GM19025 (cell line): ENCODE measurements around the gene HOXC6.

Experiments
- ATAC-seq: cut with Tn5 transposase; IDR thresholded peaks from one replicate; pipeline ENCODE4 v1.9.1; 2021; ENCODE audit warnings: mild to moderate bottlenecking, low read depth, moderate library complexity; ENCODE audit not compliant: unreplicated experiment

The HOXC6 gene

DNA sequence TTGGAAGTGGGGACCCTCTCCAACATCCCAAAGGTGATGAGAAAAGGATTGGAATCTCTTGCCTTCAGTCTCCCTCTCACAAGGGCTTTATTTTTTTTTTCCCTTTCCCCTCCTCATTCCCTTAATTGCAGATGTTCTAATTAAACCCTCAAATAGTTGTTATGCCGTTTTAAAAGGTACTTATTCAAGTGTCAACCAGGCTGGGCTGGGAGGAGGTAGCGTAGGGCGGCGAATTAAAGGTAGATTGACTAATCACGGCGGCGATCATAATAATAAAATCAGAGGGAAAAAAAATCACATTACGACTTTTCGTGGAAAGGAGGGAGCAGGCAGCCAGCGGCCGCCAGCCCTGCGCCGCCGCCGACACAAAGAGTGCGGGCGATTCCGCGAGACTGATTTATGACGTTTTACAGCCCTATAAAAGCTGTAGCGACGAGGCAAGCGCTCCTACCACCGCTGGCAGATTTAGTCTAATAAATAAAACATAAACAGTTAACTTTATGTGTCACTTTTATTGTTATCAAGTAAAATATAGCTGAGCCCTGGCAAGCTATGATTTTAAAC is 23.7 kb downstream of the HOXC6 start:
- no peak for ATAC-seq

DNA sequence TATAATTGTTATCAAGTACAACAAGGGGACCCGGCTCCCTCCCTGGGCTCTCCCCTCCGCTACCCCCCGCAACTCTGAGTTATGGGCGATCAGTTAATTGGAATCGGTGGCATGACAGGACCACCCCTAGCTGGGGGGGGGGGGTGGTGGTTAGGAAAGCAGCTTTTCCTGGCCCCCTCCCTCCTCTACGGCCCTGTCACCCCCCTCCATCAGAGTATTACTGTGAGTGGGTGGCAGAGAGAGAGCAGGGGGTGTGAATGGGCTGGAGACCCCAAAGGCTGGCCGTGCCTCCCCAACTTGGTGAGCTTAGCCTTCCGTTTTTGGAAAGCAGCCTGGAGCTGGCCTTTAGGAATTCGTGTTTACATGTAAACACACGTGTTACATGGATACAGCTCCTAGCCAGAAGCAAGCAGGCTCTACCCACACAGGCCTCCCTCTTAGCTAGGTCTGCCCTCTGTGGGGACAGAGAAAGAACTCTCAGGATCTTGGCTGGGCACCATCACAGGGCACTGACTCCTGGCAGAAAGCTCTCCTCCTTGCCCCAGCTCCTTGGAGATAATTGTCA is 24.3 kb downstream of the HOXC6 start:
- no peak for ATAC-seq

DNA sequence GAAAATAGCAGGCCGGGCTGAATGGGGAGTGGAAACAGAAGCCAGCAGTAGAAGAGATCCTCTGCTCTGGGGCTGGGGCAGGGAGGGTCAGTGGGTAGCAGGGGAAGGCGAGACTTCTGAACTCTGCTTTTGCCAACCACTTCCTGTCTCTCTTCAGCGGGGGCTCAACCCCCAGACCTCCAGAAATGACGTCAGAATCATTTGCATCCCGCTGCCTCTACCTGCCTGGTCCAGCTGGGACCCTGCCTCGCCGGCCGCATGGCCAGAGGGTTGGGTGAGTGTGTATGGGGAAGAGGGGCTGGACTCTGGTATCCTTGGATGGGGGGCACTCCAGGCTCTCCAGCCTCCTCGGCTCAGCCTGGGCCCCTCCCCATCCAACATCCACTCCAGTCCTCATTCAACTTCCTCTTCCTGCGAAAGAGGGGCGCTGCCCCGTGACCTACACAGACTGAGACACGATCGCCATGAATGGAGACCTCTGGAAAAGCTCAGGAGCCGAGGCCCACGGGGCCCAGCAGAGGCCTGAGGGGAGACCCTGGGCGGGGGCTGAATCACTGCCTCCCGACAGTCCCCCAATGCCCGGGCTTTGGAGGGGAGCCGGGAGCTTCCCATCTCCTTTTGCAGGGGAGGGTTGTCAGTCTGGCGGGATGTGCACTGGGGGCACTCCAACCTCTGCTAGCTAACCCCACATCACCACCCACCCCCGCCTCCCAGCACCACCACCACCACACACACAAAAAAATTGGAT is 24.9 kb downstream of the HOXC6 start:
- ATAC-seq, result peak; percentile 59

DNA sequence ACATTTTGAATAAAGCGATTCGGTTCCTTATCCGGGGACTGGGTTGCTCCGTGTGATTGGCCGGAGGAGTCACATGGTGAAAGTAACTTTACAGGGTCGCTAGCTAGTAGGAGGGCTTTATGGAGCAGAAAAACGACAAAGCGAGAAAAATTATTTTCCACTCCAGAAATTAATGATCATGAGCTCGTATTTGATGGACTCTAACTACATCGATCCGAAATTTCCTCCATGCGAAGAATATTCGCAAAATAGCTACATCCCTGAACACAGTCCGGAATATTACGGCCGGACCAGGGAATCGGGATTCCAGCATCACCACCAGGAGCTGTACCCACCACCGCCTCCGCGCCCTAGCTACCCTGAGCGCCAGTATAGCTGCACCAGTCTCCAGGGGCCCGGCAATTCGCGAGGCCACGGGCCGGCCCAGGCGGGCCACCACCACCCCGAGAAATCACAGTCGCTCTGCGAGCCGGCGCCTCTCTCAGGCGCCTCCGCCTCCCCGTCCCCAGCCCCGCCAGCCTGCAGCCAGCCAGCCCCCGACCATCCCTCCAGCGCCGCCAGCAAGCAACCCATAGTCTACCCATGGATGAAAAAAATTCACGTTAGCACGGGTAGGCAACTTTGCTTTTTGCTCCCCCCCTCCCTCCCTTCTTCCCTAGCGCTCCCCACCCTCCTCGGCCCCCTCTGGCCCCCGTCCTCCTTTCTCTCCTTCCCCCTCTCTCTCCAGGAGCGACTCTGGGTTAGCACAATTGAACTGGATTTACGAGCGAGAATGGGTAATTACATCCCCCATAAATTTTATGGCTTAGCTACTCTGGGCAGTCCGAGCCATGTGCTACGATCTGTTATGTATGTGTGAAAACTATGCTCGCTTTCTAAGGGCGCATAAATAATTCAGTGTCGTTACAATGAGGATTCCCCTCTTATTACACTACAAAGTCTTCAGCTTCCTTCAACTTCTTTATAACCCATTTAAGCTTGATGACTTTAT is 25.8 kb downstream of the HOXC6 start, which contains the start of gene HOXC4:
HOXC4 (plus strand) TSS at position 85 of the 991 bp plus-strand sequence; CDS start at position 173, 88 bp downstream.
- ATAC-seq, result peak; percentile 30

DNA sequence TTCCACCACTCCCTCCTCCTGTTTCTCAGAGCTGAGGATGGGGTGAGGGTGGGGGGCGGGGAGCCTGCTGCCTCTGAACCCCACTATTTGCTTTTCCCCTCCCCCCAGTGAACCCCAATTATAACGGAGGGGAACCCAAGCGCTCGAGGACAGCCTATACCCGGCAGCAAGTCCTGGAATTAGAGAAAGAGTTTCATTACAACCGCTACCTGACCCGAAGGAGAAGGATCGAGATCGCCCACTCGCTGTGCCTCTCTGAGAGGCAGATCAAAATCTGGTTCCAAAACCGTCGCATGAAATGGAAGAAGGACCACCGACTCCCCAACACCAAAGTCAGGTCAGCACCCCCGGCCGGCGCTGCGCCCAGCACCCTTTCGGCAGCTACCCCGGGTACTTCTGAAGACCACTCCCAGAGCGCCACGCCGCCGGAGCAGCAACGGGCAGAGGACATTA is 26.5 kb downstream of the HOXC6 start:
- ATAC-seq, result no peak

DNA sequence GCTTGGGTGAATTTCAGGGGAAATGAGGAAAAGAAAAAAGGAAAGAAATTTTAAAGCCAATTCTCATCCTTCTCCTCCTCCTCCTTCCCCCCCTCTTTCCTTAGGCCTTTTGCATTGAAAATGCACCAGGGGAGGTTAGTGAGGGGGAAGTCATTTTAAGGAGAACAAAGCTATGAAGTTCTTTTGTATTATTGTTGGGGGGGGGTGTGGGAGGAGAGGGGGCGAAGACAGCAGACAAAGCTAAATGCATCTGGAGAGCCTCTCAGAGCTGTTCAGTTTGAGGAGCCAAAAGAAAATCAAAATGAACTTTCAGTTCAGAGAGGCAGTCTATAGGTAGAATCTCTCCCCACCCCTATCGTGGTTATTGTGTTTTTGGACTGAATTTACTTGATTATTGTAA is 27.3 kb downstream of the HOXC6 start:
- ATAC-seq, result no peak

DNA sequence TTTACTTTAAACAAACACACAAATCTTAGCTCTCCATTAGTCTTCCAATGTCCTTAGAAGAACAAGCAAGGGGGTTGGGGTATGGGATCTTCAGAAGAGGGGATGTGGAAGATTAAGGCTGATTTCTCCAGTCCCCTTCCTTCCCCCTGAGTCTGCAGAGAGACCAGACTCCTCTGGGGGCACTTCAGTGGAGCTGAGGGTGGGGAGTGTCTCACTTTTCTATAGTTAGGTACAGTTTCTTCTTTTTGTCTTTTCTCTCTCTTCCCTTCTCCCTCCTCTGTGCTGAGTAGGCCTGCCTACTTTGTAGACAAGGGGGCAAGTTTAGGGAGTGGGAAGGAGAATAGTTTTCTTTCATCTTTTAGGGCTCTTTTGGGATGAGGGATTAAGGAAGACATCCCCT is 27.9 kb downstream of the HOXC6 start:
- ATAC-seq, result no peak

DNA sequence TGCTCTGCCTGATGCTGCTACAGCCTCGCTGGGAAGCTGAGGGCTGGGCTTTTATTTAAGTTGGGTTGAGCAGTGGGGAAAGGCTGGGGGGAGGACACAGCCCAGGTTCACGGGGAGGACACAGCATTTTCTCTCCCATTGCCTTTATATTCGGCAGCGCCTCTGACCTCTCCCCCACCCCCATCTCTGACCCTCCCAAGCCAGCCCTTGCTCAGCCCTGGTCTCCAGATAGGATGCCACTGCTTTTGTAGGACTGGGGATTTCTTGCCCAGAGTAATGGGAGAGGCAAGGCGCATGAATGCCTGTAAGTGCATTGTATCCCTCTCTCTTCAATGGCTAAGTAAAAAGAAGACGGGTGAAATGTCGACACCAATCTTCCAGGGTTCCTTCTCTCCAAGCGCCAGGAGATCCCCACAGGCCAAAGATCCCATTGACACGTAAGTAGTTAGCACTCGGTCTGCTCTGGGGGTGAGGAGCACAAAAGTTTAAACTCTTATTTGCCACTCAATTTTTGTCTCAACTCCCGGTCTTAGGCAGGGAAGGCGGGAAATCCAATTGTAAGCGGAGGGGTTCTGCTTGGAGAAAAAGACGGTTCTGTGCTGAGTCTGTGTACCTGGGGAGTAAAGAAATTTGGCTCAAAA is 30.0 kb downstream of the HOXC6 start:
- no peak for ATAC-seq

DNA sequence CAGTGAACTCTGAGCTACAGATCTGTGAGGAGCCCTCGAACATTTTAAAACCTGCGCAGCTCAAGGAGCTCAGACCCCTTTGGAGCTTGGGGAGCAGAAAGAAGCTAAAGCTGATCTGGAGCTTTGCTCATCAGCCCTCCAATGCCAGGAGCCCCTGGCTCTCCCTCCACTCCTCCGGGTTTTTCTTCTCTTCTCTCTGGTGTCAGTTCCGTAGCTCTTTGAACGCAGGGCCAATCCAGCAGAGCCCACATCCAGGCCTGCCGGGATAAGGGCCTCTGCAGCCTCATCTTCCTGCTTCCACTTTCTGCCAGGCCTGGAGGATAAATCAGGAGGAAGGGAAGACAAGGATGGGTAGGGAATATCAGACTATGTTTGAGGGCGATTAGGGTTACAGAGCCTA is 31.4 kb downstream of the HOXC6 start:
- ATAC-seq, result no peak

DNA sequence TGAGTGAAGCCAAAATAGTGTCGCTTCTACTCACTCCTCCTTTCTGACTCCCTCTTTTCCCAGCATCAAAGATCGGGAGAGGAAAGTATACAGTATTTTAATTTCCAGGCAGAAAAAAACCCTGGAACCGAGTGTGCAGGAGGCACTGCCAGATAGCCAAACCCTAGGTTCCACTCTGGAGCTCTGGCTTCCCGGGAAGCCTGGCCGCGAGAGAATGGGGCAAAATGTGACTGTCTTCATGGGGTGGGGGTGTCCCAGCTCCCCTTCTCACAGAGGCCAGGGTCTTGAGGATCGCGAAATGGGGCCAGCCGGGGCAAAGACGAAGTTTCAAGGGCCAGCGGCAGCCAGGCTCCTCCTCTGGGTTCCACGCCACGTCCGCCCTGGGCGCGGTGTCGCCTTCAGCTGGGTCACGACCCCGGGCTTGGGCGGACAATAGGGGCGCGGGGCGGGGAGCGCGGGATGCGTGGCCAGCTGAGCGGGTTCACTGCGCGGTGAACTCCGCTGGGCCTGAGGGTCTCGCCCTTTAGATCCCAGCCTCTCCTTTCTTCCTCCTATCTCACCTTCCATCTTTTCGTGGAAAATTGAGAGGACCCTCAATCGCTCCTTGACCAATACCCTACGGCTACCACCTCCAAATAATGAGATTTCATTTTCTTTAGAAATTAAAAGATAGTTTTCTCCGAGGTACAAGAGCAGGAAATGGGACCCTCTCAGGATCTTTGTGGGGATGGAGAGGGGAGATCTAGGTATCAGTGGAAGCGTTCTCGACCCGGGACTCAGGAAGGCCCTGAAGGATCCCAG is 32.1 kb downstream of the HOXC6 start:
- no peak for ATAC-seq

DNA sequence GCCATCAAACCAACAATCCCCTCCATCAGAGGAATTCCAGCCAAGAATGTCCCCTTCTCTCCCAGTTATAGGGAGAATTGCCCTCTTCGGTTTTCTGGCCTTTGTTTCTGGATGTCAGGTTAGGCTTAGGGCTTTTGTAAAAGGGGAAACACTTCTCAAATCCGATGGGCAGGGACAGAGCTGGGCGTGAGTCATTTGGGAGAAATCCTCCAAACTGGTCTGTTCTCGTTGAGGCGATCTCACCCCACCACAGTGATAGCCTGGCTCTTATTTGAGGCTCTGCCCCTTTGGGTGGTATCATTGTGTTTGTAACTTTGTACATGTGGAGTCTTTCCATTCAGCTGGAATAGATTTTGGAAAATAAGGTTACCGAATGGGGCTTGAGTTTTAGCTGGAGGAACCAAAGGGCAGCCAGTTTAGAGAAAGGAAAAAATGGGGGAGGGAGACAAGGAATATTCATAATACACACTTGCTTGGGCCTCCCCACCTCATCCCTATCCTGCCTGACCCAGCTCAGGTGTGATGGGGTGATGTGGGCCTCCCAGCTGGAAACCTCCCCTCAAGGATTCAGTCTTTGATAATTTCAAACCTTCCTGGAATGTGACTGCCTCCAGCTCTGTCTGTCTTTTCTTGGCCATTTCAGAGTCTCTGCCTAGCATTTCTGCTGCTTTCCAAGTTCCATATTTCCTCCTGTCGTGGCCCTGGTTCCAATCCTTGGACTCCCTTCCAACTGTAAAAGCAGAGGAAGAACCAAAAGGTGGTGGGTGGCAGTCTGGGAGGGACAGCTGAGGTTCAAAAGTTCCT is 32.9 kb downstream of the HOXC6 start:
- no peak for ATAC-seq

DNA sequence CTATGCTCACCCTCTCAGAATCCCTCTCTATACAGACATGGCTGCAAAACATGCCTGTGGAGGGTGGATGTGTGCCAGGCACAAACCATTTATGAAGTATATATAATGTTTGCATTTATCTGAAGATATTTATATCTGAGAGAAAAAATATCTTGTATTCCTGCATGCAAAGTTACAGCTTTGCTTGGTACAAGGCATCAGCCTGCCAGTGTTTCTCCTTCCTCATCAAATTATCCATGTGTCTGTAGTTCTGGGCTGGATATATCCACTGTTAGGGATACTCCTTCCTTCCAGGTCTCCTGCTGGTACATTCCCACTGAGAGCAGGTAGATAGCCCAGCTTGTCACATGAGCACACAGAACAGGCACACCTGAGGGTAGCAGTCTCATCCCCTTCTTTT is 37.4 kb downstream of the HOXC6 start:
- no peak for ATAC-seq

DNA sequence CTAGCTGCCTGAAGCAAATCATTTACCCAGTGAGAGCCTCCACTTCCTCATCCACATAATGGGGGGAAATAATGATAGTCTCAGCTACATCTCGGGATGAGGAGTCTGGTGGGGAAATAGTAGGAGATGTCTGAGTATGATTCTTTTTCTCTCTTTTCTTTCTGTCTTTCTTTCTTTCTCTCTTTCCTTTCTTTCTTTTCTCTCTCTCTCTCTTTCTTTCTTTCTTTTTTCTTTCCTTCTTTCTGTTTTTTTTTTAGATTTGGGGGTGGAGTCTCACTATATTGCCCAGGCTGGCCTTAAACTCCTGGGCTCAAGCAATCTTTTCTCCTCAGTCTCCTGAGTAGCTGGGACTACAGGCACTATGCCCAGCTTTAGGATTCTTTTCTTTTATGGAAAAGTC is 38.2 kb downstream of the HOXC6 start:
- ATAC-seq, result no peak

DNA sequence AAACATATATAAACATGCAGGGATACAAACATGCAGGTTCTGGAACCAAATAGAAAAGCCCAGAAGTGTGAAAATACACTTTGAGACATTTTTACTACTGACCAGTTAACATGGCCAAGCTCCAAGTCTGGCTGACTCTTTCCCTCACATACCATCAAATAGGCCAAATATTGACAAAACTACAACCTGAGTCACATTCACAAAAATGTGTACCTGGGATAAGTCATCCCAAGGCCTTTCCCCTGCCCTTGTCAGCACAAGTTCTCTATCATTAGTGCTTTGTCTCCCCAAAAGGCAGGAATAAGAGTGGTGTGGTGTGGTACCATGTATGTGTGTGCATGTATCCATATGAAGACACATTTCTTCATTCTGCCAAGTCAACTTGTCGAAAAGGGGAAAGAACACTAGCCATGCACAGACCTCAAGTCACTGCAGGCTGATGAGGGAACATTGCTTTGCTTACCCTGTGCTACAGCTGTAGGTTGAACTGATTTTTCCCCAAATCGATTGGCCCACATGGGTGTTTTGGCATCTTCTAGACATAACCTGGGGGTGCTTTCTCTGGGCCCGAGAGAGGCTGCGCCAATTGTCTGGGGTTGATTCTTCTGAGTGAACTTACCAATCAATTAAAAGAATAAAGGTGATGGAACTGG is 40.3 kb downstream of the HOXC6 start:
- no peak for ATAC-seq

DNA sequence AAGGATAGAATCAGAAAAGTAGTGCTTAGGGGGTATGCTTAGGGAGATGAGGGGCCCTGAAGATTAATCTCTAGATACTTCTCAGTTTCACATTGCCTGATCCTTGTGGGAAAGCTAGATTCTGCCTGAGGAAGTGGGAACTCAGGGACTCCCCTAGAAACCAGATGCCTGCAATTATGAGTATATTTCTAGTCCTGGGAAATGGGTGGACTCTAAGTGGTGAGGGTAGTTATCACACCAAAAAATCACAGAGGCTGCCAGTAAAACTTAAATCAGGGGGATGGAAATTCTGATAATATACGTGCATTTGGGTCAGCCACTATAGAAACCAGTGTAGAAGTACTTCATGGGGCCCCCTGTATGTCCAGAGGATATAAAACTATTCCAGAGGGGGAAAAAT is 43.7 kb downstream of the HOXC6 start:
- ATAC-seq, result no peak

DNA sequence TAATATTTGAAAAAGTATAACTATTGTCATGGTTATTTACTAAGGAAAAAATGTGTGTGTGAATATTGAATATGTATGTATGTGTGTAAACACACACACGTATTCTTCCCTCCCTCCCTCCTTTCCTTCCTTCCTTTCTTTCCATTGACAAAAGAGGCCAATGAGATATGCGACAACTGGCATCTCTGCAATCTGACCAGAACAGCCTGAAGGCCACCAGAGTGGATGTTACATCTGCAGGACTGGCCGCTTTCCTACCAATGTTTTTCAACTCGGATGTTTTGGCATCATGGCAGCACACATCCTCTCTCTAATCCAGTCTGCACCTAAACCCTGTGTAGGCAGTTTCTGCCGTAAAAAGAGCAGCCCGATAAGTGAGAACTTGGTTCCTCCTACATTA is 46.1 kb downstream of the HOXC6 start:
- ATAC-seq, result no peak

DNA sequence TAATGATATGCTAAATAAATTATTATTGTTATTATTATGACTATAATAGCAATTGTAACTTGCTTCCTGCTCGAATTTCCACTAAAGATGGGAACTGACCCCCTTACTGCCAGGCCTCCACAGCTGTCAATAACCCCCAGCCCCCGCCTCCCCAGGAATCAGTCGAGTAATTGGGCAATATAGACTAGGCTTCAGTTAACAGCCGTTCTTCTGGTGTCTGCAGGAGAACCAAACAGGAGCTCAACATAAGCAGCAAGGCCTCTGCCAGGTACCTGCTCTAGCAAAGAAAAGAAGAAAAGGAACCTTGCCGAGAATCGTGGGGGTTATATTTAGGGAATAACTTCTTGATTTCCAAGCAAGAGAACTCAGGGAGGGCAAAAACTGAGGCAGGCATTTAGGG is 47.2 kb downstream of the HOXC6 start:
- ATAC-seq, result no peak

DNA sequence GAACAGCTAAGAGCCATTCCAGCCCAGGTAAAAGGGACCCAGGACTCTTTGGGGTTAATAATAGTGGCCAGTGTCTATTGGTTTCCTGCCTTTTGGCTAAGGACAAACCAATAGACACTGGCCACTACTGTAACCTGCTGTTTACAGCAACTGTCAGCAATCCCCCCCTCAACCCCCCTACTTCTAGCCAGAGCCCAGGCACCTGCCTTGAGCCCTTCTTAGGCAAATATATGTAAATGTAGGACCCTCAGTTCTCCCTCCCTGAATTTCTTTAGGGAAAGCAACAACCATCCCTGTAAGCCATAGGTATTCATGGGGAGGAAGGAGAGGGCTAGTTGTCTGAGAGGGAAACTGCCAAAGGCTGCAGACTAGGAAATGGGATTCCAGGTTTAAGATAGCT is 47.7 kb downstream of the HOXC6 start:
- no peak for ATAC-seq
